Renal cortex interstitium (tissue), 11 donors: ENCODE measurements around the gene ZFR2. TPM values are rescaled to one million over a fixed set of nuclear protein-coding genes. Genes with fewer than 3 reads are reported as not detected.

ENCODE experiments used
- DNase-seq, 11 donors: peaks; one replicate each; pipeline ENCODE4 v3.0.0-alpha.2; 2013; ENCODE audit warnings: low read depth in 9 of 11, low spot score in 4 of 11; ENCODE audit errors: extremely low read depth in 1 of 11
- polyA plus RNA-seq, 3 donors: library from polyadenylated mRNA; unstranded; fragments of 120-200 nt; gene quantifications; one replicate each; pipeline ENCODE4 v1.2.1, GENCODE V29; 2013; ENCODE audit not compliant: insufficient read length in 3 of 3

The ZFR2 gene
- polyA plus RNA-seq, 3 donors: 2.3 to 3.6 (median 3.2) TPM

DNA sequence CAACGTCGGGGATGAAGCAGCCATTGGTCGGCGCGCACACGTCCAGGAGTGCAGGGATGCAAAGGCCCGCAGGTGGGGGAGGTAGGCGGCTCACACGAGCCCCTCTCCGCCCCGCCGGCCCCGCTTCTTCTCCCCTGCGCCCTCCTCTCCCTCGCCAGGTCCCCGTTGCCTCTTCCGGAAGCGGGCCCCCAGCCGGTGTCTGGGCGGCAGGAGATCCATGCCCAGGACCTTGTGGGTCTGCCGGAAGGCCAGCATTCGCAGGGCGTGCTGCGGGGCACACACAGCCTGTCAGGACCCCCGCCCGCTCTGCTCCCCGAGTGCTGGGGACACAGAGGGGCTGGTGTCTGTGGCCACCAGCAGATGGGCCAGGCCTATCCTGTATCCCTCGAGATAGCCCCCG, 63.0 kb downstream of the ZFR2 start:
- no peak for DNase-seq

DNA sequence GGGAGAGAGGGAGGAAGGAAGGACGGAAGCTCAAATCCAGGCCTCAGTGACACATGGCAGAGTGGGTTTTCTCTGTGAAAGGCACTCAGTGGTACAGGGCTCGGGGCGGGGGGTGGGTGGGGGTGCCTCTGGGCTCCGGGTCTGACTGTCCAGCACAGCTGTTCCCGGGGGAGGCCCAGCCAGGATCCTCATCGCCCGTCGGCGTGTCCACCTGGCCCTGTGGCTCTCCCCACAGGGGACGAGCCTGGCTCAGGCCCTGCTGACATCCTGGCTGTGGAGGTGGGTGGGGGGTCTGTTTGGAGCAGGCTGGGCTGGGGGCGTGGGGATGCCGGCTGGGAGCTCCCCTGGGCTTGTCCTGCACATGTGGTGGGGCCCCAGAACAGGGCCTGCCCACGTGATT, 64.4 kb downstream of the ZFR2 start:
- DNase-seq: no peak

DNA sequence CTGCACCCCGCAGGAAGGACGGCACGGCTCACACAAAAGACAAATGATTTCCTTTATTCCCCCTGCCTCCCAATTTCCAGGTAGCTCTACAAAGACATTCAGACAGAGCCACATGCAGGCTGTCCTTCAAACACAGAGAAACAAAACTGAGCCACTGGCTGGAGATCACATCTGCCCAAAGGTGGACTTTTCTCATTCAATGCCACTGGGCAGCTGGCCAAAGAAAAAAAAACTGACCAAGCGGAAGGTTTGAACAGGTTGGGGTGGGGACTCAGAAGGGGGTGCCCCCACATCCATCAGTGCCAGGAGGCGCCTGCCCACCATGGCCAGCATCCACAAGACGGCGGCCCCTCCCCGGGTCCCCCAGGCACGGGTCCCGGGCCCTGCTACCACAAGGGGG, 64.9 kb downstream of the ZFR2 start:
- no peak for DNase-seq

DNA sequence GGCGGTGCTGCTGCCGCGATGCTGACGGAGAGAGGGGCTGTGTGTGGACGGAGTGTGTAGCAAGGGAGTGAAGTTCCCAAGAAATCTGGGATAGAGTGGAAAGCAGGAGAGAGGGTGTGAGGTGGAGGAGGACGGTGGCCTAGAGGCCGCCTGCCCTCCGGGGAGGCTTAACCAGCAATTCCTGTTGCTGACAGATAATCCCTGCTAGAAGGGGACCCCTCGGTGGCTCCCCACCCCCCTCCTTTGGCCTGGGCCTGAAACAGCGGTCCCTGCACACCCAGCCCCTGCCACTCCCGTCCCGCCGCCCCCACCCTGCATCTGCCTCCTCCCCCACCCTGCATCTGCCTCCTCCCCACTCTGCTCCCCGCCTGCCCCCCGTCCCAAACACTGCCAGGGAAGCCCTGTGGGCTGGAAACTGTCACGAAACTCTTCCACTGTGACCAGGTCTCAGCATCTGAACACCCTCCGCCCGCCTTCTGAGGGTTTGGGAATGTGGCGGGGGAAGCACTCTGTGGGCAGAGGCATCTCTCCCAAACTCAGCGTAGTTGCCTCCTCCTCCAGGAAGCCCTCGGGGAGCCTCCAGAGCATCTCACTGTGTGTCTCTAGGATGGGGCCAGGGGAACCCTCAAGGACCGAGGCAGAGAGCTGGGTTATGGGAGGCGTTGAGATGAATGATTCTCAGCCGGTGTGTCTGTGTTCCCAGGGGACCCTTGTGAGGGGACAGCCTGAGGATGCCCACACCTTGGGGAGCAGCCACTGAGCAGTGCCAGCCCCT, 65.5 kb downstream of the ZFR2 start:
- DNase-seq: no peak

DNA sequence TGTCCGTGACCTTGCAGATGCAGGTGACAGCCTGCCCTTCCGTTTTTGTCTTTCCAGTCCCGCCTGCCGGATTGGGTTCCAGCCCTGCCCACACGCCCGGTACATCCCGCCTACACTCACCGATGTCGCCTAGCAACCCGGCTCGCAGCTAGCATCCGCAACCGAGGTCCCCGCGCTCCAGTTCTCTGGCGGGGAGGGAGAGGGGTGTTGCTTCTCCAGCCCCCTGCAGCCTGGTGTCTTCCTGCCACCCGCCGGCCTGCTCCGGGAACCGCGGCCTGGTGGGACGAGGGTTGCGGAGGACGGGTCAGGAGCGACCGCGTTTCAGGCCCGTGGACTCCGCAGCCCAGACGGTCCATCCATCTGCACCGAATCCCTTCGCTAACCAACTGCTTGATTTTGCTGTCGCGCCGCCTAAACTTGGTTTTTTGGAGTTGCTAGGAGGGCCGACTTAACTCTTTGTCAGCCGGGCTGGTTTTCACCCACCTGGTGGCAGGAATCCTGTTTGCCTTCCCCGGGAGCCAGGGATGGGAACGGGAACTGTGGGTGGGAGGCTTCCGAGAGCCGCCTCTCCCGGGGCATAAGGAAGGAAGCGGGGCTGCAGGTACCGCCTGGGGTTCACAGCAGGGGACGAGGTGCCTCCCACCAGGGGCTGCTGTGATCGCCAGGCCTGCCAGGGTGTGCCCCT, 67.3 kb downstream of the ZFR2 start:
- peak in 2 of 11 donors; percentile 15 to 44 for DNase-seq

DNA sequence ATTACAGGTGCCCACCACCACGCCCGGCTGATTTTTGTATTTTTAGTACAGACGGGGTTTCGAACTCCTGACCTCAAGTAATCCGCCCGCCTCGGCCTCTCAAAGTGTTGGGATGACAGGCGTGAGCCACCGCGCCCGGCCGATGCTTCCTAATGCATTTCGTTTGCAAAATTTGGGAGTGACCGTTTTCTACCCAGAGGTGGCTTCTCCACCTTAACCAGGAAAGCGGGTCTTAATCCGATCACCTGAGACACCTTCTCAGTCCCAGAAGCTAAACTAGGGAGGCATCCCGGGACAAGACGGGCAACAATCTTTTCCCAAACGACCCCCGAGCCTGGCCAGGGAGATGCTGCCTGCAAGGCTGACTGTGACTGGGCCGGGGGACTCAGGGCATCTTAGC, 67.8 kb downstream of the ZFR2 start:
- DNase-seq: no peak

DNA sequence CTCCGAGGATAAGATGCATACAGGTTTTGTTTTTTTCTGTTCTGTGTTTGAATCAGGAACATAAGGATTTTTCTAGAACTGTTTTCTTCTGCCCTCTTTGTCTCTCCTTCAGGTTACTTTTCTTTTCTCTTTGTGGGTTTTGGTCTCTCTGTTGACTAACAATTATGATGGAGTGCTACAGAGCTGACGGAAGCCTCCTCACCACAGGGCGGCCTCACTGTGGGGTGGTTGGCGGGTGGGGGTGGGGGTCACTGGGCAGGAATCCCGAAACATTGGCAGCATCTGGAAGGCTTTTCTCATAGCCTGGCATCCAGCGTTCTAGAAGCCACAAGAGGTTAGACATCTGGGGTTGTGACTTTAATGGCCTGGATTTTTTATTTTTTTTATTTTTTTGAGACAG, 70.7 kb downstream of the ZFR2 start:
- DNase-seq: no peak

DNA sequence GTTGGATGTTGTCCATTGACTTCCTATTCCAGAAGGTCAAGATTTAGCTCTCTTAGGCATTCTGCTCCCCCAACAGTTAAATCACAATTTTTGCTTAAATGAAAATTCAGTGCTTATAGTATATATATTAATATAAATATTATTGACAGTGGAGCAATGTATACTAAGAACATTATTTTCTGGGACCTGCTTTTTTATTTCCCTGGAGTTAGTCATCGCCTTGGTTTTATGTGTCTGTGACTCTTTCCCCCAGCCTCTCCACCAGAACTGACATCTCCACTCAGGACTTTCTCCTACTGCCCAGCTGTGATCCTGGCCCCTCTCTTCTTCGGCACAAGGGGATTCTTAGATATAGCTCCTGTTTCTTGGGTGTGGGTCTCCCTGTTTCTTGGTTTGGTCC, 72.5 kb downstream of the ZFR2 start:
- no peak for DNase-seq

DNA sequence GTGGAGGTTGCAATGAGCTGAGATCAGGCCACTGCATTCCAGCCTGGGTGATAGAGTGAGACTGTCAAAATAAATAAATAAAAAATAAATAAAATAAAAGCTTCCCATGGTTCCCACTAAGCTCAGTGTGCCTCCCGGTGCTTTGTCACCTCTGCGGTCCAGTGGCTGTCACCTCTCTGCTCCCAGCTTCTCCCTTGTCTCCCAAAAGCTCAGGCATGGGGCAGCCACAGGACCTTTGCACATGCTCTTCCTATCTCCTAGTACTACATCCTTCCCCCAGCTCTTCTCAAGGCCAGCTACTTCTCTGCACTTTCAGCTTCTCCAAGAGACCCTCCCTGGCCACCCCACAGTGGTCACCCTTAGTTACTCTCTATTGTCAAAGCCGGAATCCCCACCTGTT, 75.0 kb downstream of the ZFR2 start:
- no peak for DNase-seq

DNA sequence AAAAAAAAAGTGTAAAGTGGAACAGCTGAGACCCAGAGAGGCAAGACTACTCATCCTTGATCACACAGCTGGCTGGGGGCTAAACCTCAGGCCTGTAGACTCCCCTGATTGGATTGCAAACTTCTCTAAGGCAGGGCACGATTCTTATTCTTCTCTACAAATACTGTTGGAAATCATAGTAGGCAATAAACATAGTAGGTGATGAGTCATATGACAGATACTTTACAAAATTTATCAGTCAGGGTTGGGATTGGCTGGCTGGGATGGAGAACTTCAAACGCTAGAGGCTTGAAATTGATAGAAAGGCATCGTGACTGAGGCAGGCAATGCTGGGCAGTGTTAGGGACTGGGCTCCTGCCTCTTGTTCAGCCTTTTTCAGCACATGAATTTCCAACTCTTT, 76.7 kb downstream of the ZFR2 start:
- no peak for DNase-seq

DNA sequence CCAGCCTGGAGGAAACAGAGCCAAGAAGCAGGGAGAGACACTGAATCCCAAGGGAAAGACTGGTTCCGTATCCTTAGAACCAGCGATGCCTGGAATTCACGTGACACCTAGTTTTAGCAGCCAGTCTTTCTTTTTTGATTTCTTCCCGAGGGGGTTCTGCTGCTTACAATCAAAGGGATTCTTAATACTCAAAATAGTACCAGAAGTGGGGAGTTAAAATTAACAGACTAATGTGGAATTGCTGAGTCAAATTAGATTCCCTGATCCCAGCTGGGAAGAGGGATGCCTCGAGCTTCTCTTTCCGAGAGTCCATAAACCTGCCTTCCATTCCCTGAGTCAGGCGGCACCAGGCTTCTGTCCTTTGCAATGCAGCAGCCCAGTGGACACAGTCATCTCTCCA, 77.9 kb downstream of the ZFR2 start:
- DNase-seq: no peak

DNA sequence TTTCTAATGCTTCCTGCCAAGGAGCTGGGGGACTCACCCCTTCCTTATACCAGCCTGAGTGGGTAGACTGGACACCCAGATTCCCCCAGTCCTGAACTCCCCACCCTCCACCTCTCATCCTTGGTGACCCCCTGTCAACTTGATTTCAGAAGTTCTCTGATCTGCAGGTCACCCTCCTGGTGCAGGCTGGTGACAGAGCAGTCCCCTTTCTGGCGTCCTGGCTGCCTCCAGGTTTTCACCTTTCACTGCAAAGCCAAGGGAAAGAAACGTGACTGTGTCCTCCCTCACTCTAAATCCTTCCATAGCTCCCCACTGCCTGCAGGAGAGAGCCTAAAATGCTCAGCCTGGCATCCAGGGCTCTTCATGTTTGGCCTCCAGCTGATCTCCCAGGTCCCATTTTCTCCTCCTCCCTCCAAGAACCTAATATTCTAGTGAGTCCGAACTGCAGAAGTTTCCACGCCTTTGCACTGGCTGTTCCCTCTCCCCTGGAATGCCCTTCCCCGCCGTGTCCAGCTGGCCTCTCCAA, 78.6 kb downstream of the ZFR2 start:
- DNase-seq: no peak

DNA sequence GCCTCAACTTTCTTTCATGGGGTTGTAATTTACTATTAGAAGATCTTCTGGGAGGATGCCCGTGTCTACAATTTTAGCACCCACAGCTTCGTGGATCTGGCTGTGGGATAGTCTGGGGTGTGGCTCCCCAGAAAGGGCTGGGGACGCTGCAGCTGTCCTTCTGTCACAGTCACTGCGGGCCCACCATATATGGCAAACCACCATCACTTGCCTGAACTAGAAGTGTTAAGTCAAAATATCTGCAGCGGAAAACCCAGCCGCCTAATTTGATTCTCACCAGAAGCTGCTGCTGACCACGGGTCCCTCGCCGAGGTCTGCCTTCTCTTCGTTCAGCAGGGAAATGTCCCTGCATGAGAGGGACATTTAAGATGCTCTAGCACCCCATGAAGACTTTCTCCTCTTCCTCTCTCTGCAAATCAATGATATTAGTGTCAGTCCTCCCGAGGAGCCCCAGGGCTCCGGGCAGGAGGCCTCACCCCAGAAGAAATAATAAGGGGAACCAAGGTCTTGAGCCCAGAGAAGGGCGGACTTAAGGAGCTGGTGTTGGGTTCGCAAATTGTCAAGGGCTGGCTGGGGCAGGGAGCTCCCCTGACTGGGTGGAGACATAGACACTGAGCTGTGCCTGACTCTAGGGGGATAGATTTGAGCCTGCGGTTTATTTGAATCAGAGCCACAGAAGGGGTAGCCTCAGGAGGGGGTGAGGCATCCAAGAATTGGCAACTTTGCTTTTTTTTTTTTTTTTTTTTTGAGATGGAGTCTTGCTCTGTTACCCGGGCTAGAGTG, 79.7 kb downstream of the ZFR2 start:
- no peak for DNase-seq

DNA sequence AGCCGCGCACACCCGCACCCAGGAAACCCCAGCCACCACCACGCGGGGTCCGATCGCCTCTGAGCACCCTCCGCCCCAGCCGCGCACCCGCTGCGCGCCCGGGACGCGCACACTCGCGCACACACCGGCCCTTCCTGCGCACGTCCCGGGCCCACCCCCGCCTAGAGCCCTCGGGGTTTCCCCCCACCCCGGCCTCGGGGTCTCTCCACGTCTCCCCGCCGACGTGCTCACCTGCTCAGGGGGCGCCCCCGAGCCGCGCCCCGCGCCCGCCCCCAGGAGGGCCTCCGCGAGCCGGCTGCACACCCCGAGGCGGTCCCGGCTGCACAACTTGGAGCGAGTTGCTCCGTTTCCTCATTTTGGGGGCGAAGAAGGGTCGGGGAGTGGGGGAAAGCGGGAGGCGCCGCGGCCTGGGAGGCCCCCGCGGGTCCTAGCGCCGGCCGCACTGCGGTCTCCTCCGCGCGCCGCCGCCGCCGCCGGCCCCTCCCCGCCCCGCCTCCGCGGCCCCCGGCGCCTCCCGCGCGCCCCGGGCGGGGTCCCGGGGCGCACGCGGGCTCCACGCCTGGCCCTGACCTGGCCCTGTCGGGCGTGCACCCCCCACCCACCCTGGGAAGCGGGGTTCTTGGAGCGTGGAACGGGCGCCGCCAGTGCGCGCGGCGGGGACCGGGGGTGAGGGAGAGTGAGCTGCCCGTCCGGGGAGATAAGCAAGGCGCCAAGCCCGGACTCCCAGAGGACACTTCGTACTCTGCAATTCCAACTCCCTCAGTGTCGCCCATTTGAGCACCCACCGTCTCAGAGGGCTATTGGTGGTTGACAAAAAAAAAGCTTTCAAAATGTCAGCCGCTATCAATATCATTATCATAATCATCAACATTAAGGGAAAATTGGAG, 82.7 kb downstream of the ZFR2 start, which contains the start of gene MATK:
MATK (minus strand) TSS at position 444 of the 887 bp plus-strand sequence. CDS start 1,246 bp downstream, outside the sequence.
- no peak for DNase-seq

DNA sequence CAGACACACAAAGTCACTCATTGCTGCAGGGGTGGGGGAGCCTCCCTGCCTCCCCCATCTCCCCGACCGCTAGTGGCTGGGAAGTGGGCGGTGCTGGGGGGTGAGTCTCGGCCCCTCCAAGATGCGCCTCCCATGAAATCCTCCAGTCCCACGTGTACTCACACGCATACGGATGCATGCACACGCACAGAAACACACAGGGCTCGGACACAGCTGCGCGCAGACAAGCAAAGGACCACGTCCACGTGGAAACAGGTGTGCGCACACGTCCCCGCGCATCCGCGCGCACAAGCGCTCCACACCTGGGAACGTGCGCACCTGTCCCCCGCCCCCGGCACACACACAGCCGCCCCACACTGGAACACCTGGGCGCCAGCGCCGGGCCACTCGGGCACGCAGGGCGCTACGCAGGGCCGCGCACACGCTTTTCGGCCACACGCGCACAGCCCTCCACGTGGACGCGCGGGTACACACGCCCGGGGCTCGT, 83.3 kb downstream of the ZFR2 start:
- DNase-seq: no peak

DNA sequence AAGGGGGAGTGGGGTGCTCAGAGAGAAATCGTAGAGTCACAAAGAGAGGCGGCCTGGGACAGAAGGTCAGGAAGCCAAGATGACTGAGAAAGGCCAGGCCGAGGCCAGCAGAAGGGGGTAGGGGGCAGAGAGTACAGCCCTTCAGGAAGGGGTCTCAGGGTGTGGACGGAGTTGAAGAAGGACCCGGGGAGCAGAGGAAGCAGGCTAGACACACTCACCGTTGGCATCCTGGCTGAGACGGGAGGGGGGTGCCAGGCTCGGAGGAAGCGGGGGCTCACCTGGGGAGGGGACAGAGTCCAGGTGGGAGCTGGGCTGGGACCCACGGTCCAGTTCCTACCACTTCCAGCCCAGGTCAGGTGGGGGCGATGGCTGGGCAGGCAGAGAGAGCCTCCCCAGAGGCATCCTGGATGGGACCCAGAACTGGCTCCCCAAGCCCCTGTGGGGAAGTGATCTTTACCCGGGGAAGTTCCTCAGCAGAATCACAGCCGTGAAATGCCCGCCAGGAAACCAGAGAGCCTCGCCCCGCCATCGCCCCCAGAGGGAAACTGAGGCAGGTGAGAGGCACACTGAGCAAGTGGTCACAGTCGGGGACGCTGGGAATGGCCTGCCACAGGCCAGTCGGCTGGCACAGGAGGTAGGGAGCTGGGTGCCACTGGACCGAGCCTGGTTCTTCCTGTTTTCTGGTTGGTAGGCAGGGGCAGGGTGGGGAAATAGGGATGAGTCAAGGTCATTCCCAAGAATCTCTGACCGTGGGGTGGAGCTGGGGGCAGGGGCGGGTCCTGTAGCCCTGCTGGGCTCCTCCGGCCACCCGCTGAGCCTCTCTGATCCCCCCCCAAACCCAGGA, 84.0 kb downstream of the ZFR2 start:
- DNase-seq: no peak

DNA sequence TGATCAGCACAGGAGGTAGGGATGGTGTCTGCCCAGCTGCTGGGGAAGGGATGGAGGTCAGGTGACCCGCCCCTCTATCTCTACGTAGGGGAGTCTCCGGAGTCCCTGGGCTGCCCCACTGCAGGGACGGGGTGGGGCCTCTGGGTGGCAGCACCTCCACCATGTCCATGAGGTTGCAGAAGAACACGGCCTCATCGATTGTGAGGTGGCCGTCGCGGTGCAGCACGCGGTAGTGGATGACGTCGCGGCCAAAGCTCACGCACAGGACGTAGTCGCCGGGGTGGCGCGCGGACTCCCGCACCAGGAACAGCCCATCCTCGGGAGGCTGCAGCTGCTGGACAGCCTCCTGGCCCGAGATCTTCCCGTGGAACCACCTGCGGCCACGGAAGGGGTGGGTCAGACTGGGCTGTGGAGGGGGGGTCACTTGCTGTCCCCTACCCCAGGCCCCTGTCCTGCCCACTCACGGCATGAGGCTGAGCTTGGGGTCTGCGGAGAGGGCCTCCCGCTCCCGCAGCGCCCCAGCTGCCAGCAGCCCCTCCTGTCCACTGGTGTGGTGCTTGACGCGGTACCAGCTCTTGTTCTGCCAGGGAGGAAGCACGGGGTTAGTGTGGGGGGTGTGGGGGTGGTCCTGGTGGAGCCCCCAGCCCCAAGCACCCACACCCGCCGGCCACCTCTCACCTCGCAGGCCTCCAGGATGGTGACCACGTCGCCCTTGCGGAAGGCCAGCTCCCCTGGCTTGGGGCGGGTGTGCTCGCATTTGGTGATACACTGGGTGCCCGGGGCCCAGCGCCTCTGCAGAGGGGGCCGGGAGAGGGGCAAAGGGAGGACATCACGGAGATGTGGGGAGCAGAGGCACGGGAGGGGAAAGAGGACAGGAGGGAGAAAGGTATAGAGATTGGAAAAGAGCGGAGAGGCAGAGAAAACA, 84.9 kb downstream of the ZFR2 start:
- DNase-seq: no peak
